Stimulated activated CD4-positive, alpha-beta T cell treated with anti-CD3 and anti-CD28 coated beads, Interleukin-4, amount 100 ng/mL, for 4 hours (primary cell): ENCODE results near the gene MYCN.
"Not testable (repeated sequence)": the region's sequence is repeated elsewhere in the genome, so short reads cannot be mapped to it uniquely, and the experiment has no call there.

Source experiments
- DNase-seq, 2 experiments: peaks; one replicate each; pipeline ENCODE4 v3.0.0-alpha.2; 2020

Gene MYCN

GRCh38 chr2:15963109-15963976 lies 23.0 kb downstream of the MYCN start:
- not testable (repeated sequence) for DNase-seq

GRCh38 chr2:15963977-15964670 lies 23.8 kb downstream of the MYCN start:
- no peak for DNase-seq

GRCh38 chr2:15964936-15965563 lies 24.7 kb downstream of the MYCN start:
- DNase-seq = no peak

- peak; percentile 46 to 83 for DNase-seq
Measured at GRCh38 chr2:15965564-15966019, 25.2 kb downstream of the MYCN start.

DNA sequence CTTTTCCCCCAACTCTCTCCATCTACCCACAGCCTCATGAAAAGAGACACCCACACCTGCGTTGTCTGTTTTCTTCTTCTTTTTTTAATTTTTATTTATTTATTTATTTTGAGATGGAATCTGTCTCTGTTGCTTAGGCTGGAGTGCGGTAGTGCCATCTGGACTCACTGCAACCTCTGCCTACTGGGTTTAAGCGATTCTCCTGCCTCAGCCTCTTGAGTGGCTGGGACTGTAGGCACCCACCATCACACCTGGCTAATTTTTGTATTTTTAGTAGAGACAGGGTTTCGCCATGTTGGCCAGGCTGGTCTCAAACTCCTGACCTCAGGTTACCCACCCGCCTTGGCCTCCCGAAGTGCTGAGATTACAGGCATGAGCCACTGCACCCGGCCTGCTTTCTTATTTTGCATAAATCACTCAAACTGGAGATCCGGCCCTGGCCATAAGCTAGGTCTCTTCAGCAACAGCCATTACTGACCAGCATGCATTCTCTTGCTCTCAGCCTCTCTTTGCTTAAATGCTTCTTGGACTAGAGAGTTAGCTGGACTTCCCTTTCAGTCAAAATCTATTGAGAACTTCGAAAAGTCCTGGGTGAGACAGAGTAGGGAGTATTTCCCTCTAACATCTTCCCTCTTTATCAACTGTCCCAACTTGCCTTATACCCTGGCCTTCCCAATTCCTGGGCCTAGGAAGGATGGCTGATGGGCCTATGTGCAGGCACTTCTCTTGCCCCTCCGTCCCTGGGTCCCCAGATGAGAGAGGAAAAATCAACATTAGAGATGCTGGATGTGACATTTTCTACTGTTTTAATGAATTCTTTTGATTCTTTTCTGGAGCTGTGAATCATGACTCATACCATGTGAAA lies 27.3 kb downstream of the MYCN start:
- DNase-seq = no peak

DNA sequence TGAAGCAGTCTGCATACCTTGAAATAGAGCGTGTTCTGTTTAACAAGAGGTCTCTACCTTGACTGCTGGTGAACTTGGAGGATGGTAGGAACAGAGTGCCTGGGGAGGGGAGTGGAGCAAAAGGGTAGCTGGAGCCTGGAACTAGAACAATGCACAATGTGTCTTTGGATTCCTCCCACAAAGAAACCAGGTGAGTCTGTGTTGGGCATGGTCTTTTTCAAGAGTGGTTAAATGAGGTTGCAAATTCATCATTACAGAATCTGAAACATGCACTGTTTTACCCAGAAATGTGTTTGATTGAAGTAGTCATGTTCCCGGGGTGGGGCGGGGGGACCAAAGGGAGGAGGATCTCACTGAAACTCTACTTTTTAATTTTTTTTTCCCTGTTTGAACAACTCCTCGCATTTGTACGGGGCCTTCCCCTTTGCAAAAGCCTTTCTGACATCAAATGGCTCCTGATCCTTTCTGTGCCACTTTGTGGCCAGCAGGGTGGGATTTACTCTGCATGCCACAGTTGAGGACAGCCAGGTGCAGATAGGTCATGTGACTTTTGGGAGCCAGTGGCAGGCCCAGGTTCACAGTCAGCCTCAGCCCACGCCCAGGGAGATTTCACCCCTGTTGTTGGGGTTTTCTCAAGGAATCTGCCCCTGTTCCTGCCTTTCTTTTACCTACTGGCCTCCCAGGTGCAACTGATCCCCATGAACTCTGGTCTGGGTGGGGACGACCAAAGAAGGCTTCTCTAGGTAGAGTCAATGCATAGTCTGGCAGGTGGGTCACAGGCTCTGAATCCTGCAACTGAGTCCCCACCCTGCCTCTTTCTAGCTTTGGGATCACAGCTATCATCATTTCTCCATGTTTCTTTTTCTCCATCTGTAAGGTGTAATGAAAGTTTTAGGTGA lies 28.2 kb downstream of the MYCN start:
- DNase-seq = peak in 1 of 2 experiments; percentile 37

DNA sequence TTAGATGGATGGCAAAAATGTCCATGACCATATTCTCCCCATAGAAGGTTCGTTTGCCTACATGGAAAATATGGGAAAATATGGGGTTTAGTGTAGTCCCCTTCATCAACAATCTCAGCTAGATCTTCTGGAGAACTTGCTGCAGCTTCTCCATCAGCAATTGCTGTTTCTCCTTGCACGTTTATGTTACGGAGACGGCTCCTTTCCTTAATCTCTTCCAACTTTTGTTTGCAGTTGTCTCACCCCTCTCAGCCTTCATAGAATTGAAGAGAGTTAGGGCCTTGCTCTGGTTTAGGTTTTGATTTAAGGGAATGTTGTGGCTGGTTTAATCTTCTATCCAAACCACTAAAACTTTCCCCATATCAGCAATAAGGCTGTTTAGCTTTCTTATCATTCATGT lies 28.9 kb downstream of the MYCN start:
- no peak for DNase-seq

- DNase-seq = no peak
Measured at GRCh38 chr2:15970701-15971100, 30.4 kb downstream of the MYCN start.

- no peak for DNase-seq
Measured at GRCh38 chr2:15971351-15971750, 31.0 kb downstream of the MYCN start.

DNA sequence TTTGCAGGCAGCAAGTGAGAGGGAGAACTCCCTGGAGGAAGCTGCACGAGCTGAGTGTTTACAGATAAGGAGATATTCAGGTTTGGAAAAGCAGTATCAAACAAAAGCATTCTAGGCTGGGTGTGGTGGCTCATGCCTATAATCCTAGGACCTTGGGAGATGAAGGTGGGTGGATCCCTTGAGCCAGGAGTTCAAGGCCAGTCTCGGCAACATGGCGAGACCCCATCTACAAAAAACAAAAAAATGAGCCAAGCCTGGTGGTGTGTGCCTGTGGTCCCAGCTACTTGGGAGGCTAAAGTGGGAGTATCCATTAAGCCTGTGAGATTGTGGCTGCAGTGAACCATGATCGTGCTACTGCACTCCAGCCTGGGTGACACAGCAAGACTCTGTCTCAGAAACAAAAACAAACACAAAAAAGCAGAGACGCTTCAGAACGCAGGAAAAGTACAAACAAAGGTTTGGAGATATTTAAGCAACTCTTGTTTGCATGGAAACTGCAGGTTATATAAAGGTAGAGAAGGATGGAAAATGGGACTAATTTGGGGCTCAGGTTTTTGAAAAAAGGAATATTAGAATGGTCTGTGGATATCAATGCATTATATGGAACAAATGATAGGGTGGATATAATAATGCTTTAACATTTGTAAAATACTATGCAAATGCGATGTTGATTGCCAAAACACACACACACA lies 31.6 kb downstream of the MYCN start:
- DNase-seq = no peak

DNA sequence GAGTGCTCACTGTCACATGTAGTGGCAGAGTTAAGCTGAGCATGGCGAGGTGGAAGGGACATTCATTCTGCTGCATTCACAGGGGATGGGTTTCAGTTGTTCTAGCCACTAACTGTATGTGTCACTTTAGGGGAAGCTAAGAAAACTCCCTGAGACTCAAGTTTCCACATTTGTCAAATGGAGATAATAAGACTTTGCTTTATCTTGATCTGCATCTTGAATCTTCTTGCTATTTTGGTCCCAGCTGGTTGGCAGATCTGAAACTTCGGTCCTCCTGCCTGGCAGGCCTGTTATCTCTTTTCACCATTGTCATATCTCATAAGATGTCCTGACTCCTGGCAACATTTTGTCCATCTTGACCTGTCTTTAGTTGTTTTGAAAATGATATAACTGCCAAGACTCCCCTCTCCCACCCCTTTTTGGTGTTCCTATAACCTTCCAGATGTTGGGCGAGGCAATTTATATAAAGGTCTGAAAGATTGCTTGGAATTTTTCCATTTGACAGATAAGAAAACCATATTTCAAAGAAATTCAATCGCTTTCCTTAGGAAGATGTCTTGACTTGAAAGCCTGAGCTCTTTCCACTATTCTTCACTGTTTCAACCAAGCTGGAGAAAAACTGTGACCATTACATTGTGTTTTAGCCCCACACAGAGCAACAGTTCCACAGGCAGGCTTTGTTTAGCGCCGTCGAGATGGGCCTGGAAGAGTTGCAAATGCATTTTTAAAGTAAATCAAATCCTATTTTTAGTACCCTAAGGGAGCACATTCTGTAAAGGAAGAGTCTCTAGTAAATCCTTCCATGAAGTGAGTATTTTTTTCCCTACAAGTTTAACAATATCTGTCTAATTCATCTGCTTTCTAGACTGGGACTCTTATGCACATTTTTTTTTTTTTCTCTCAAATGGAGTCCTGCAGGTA lies 33.4 kb downstream of the MYCN start:
- no peak for DNase-seq

DNA sequence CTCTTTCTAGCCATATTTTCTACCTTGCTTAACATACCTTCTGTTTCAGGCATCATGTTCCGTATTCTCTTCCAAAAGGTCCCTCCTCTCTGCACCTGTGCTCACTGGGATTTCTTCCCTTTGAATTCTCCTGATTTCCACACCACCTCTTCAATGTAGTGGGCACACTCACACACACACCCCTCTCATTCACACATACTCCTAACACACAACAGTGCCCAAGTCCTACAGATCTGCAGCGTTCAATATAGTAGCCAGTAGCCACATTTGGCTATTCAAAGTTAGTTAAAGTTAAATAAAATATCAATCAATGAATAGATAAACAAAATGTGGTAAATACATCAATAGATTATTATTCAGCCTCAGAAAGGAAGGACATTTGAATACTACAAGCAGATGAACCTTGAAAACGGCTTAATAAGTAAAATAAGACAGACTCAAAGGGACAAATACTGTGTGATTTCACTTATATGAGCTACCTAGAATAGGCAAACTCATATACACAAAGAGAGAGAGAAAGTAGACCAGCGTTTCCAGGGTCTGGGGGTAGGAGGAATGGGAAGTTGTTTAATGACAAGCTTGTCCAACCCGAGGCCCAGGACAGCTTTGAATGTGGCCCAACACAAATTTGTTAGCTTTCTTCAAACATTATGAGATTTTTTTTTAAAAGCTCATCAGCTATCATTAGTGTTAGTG lies 34.4 kb downstream of the MYCN start:
- no peak for DNase-seq

DNA sequence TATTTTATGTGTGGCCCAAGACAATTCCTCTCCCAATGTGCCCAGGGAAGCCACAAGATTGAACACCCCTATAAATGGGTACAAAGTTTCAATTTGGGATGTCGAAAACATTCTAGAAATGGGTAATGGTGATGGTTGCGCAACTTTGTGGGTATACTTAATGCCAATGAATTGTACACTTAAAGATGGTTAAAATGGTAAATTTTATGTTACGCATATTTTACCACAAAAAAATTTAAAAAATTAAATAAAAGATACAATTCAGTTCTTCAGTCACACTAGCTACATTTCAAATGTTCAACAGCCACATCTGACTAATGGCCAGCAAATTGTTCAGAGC lies 34.9 kb downstream of the MYCN start:
- no peak for DNase-seq

- DNase-seq = no peak
Measured at GRCh38 chr2:15975676-15976075, 35.3 kb downstream of the MYCN start.

DNA sequence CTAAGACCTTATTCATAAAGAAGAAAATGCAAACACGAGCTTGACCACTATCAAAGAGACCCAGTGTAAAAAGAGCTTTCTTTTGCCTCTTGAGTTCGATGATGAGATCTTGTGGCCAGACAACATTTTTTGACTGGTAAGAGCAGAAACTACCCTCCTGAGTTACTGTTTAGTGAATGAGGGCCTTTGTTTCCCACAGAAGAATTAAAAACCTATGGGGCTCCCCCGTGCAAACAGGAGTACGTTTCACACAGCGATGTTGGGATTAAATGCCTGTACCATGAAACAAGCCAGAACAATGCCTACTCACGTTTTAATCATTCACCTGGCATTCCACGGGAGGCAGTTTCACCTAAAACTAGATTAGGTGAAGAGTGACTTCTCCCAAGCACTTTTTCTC lies 36.0 kb downstream of the MYCN start:
- no peak for DNase-seq

- DNase-seq = no peak
Measured at GRCh38 chr2:15979051-15979758, 38.9 kb downstream of the MYCN start.

- DNase-seq = no peak
Measured at GRCh38 chr2:15979759-15980604, 39.6 kb downstream of the MYCN start.
